Right renal pelvis (tissue), 4 donors: Measurements from ENCODE around the gene APBA2. TPM values are rescaled to one million over a fixed set of nuclear protein-coding genes. Genes with fewer than 3 reads are reported as not detected.

ENCODE experiments used
- DNase-seq, 4 donors: peaks; one replicate each; pipeline ENCODE4 v3.0.0-alpha.2; 2013; ENCODE audit warnings: low read depth in 4 of 4, low spot score in 3 of 4, missing footprints in 1 of 4
- polyA plus RNA-seq, 4 donors: library from polyadenylated mRNA; unstranded; fragments of 120-200 nt; gene quantifications; one replicate each; pipeline ENCODE4 v1.2.1, GENCODE V29; 2013; ENCODE audit not compliant: insufficient read length in 4 of 4

APBA2 gene
- polyA plus RNA-seq, 4 donors, result 11.4 to 15.2 (median 13.0) TPM

DNA sequence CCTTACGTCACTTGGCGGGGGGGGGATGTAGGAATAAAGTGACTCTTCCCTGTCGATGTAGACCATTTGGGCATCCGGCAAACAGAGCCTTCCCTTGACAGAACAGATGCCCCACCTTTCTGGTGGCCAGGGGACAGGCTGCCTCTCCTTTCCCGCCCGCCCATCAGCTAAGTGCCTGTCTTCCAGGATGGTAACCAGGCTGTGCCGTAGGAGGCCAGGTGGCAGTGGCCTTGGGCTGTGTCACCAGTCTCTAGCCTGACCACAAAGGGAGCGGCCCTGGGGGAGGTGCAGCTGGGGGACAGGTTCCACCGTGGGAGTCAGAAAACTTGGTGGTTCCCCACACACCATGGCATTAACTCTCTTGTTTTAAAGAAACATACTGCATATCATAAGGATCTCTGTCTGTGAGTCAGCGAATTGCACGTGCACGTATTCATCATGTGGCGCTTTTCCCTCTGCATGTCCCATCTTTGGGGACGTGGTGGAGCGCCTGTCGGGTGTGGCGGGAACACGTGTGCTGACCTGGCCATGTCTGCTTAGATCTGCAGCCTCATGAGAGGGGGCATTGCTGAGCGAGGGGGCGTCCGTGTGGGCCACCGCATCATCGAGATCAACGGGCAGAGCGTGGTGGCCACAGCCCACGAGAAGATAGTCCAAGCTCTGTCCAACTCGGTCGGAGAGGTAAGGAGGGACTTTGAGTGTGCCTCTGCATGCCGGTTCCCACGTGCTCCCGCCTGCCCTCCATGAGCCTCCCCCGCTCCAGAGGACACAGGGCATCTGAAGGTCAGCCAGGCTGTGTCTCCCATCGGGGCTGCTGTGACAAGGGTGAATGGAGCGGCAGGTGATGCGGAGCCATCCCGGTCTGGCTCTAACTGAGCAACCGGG lies 227.8 kb downstream of the APBA2 start:
- DNase-seq, result no peak

DNA sequence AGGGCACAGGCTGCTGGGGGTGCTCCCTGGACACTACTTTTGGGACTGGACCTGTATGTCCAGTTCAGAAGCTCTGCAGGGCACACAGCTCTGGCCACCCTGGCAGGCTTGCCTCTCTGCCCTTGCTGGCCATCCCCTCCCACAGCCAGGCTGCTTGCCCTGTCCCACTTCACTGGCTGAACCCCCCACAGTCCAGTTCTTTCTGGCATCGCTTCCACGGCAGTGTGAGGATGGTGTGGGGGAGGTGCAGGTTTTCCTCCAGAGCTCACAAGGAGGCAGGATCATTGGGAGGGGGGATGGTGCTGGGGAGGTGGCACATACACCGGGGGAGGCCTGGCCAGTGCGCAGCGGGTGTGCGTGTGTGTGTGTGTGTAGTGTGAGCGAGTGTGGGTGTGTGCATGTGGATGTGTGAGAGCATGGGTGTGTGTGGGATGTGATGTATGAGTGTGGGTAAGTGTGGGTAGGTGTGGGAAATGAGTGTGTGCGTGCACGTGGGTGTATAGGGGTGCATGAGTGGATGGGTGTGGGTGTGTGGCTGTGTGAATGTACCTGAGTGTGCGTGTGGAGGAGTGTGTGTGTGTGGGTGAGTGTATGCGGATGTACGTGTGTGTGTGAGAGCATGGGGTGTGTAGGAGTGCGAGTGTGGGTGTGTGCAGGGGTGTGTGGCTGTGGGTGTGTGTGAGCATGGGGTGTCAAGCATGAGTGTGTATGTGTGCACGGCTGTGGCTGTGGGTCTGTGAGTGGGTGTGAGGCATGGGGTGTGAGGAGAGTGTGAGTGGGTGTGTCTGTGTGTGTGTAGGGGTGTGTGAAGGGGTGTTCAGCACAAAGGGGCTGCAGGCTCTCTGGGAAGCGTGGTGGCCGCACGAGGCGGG lies 228.7 kb downstream of the APBA2 start:
- peak in 1 of 4 donors; percentile 33 for DNase-seq

- DNase-seq, result peak in 2 of 4 donors; percentile 18 to 31
Measured at GRCh38 chr15:29115093-29115991, 229.6 kb downstream of the APBA2 start.

- no peak for DNase-seq
Measured at GRCh38 chr15:29116970-29117700, 231.4 kb downstream of the APBA2 start.

- DNase-seq, result no peak
Measured at GRCh38 chr15:29117778-29118177, 232.0 kb downstream of the APBA2 start.

DNA sequence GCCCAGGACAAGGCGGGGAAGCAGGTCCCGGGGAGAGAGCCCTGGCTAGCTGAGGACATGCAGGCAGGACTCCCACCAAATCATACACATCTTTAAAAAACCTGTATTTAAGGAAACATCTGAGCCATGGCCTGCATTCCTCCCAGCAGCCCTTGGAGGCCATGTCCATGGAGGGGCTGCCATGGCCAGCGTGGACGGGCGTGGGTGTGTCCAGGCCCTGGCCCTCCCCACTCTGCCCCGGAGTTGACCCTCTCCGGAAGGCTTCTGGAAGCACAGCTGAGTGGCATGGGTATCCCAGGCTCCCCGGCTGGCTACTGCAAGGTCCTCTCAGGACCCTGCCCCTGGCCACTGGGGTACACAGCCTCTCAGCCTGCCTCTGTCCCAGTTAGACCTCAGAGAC lies 234.1 kb downstream of the APBA2 start:
- no peak for DNase-seq

DNA sequence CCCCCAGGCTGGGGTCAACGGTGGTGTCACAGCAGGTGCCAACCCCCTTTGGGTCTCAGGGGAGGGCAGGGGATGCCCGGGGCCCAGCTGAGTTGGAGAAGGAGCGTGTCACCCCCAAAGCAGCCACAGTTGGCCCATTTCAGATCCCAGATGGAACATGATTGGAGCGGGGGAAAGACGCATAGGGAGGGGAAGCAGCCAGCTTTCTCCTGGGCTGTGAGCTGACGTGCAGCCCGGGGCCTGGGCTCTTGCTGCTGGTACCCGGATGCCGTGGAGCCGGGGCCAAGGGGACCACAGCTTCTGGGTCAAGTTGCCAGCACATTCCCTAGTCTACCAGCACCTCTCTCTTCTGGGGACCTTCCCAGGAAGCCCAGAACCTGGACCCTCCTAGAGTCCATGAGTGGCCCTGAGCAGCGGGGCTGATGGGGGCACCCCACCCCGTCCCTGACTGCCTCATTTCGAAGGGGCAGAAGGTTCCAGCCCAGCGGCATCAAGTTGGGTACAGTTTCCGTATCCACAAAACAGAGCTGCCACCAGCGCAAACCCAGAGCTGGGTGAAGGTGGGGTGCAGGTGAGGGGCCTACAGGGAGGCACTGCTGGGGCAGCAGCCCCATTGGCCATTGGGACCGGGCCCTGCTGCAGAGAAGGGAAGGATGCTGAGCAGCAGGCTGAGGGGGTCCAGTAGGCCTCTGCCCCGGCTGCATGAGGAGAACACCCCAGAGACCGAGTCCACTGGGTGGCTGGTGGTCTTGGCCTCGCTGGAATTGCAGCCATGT lies 235.0 kb downstream of the APBA2 start:
- no peak for DNase-seq

GRCh38 chr15:29121369-29121656 lies 235.5 kb downstream of the APBA2 start:
- DNase-seq, result no peak

DNA sequence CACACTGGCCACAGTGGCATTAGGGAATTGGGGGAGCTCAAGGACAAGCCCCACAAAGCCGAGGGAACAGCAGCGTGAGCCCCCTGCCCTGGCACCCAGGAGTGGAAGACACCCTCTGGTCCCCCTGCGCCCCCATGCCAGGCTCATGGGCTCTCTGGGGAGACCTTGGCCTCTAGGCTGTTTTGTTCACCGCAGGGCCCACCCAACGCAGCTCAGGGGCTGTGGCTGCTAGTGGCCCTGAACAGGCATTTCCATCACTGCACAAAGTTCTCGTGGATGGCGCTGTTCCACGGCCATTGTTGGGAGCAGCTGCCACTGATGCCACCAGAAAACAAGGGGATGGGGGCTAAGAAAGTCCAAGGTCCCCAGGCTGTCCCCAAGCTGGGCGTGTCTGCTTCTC lies 236.1 kb downstream of the APBA2 start:
- no peak for DNase-seq

DNA sequence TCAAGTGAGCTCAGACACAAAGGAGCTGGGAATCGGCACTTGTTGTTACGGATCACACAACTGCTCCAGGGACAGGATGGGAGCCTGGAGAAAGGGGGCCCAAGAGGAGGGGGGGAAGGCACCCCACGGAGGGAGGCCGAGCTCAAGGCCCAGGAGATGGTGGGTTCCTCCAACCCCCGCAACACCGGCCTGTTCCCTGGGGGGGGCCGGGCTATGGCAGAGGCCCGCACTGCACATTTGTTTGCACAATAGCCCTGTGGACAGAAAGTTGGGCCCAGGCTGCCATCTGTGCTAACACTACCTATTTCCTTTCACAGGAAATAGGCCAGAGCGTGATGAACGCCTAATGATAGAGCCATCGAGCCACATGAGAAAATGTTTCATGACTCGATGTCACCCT lies 236.7 kb downstream of the APBA2 start:
- no peak for DNase-seq

DNA sequence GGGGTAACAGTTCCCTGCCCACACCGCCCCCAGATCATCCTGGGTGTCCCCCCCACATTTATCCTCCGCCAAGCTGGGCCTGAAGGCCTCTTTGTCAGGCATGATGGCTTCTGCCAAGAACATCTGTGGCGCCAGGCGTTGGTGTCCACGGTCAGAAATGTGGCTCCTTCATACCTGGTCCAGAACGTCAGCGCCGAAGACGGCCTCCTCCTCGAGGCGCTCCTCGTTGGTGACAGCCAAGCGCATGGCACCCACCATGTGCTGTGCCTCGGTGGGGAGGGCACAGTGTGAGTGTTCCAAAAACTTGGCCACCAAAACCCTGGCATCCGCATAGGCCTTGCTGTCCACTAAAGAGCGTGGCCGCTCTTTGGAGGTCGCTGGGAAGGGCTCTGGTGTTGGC lies 237.4 kb downstream of the APBA2 start:
- no peak for DNase-seq

DNA sequence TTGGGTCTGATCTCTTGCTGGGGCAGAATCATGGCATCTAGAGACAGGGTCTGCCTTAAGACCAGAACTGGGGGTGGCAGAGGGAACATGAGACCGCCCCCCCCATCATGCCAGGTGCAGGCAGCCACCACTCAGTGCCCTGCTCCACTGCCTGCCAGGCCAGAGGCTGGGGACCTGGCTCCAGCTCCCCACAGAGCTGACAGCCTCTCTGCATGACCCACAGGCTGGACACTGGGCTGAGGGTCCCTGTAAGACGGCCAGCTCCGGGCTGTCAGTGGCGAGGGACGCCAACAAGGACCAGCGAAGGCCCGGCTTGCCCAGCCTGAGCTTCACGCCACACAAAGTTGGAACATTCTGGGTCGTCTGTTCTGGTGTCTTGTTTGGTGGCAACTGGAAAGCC lies 238.2 kb downstream of the APBA2 start:
- DNase-seq, result no peak

- no peak for DNase-seq
Measured at GRCh38 chr15:29124581-29125381, 239.0 kb downstream of the APBA2 start.

- DNase-seq, result no peak
Measured at GRCh38 chr15:29125382-29126207, 239.8 kb downstream of the APBA2 start.

GRCh38 chr15:29126208-29126536 lies 240.4 kb downstream of the APBA2 start:
- no peak for DNase-seq

DNA sequence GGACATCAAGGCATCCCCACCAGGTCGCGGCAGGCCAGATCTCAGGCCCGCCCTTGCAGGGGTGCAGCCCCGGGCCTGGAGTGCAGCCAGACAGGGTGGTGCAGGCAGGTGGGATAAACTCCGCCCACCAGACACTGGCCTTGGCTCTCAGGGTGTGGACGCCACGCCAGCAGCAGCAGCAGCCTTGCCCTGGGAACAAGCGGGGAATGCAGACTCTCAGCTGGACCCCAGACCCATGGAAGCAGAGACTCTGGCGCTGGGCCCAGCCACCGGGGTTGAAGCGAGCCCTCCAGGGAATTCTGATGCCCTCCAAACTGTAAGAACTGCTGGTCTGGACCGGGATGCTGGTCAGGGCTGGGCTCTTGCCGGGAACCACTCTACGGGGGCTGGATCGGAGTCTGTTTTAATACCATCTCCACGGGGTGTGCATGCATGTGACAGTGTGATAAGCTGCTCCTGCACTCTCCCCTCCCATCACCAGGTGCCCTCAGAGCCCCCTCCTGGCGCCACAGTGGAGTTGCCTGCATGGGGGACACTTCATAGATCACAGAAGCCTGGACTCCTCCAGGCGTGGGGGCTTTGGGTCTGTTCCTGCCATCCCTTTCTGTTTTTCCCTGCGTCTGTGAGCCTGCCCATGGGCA lies 241.2 kb downstream of the APBA2 start:
- DNase-seq, result no peak
